A549 (cell line): Measurements from ENCODE around the gene MAU2.

Experiments
- CEBPB ChIP-seq, 2 experiments: fragments of >200 bp in 1 of 2; sonication (Bioruptor Twin) in 1 of 2; formaldehyde crosslinking in 1 of 2; IDR thresholded peaks; 2 replicates each; pipeline ENCODE4 v1.6.1; 2012 to 2016
- EP300 ChIP-seq, 2 experiments: fragments of >200 bp; sonication (Bioruptor Twin); formaldehyde crosslinking; IDR thresholded peaks; 2 replicates in 1 of 2; 3 replicates in 1 of 2; pipeline ENCODE4 v1.6.1; 2016 to 2017
- NR3C1 ChIP-seq: fragments of >200 bp; sonication (Bioruptor Twin); formaldehyde crosslinking; IDR thresholded peaks from 3 replicates; pipeline ENCODE4 v1.6.1; 2017
- POLR2A ChIP-seq: IDR thresholded peaks from 2 replicates; pipeline ENCODE4 v1.6.1; 2012; ENCODE audit warnings: mild to moderate bottlenecking, low read length
- RAD21 ChIP-seq, 2 experiments: fragments of >200 bp in 1 of 2; sonication (Bioruptor Twin) in 1 of 2; formaldehyde crosslinking in 1 of 2; IDR thresholded peaks in 1 of 2; conservative IDR thresholded peaks in 1 of 2; 2 replicates in 1 of 2; 3 replicates in 1 of 2; pipeline ENCODE4 v1.6.1; 2012 to 2018; ENCODE audit warnings: inconsistent platforms in 1 of 2
- TF ChIP-seq, protein P1 (sequence below): fragments of 250-450 bp; sonication (Bioruptor Pico); IDR thresholded peaks from 2 replicates; pipeline ENCODE4 v1.5.0; 2021; ENCODE audit warnings: mild to moderate bottlenecking, moderate library complexity, borderline replicate concordance
- TF ChIP-seq, protein P2 (sequence below): fragments of >200 bp; sonication (Bioruptor Twin); formaldehyde crosslinking; IDR thresholded peaks from 3 replicates; pipeline ENCODE4 v1.5.1; 2016

DNA sequence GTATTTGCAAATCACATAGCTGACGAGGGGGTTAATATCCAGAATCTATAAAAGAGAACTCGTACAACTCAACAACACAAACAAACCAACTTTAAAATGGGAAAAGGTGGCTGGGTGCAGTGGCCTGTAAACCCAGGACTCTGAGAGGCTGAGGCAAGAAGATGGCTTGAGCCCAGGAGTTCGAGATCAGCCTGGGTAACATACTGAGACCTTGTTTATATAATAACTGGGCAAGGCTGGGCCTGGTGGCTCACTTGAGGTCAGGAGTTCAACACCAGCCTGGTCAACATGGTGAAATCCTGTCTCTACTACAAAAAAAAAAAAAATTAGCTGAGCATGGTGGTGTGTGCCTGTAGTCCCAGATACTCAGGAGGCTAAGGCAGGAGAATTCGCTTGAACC lies 25.7 kb upstream of the MAU2 start:
- no peak for TF ChIP-seq EP300 (IDR thresholded peaks at IDR 0.05)
- TF ChIP-seq CEBPB (IDR thresholded peaks at IDR 0.05): no peak
- TF ChIP-seq NR3C1: no peak
- TF ChIP-seq, protein P1, sequence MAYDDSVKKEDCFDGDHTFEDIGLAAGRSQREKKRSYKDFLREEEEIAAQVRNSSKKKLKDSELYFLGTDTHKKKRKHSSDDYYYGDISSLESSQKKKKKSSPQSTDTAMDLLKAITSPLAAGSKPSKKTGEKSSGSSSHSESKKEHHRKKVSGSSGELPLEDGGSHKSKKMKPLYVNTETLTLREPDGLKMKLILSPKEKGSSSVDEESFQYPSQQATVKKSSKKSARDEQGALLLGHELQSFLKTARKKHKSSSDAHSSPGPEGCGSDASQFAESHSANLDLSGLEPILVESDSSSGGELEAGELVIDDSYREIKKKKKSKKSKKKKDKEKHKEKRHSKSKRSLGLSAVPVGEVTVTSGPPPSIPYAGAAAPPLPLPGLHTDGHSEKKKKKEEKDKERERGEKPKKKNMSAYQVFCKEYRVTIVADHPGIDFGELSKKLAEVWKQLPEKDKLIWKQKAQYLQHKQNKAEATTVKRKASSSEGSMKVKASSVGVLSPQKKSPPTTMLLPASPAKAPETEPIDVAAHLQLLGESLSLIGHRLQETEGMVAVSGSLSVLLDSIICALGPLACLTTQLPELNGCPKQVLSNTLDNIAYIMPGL (CRISPR knock-in tag): no peak
- TF ChIP-seq POLR2A: no peak
- TF ChIP-seq, protein P2, sequence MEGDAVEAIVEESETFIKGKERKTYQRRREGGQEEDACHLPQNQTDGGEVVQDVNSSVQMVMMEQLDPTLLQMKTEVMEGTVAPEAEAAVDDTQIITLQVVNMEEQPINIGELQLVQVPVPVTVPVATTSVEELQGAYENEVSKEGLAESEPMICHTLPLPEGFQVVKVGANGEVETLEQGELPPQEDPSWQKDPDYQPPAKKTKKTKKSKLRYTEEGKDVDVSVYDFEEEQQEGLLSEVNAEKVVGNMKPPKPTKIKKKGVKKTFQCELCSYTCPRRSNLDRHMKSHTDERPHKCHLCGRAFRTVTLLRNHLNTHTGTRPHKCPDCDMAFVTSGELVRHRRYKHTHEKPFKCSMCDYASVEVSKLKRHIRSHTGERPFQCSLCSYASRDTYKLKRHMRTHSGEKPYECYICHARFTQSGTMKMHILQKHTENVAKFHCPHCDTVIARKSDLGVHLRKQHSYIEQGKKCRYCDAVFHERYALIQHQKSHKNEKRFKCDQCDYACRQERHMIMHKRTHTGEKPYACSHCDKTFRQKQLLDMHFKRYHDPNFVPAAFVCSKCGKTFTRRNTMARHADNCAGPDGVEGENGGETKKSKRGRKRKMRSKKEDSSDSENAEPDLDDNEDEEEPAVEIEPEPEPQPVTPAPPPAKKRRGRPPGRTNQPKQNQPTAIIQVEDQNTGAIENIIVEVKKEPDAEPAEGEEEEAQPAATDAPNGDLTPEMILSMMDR: no peak
- no peak for TF ChIP-seq RAD21 (conservative IDR thresholded peaks at IDR 0.05 in 1 of 2, IDR thresholded peaks at IDR 0.05 in 1 of 2)
